ENCODE measurements around the gene TFDP1.

Gene TFDP1

GRCh38 chr13:113609616-113610015 lies 25.1 kb downstream of the TFDP1 start:
- Histone ChIP-seq H3K36me3 (ENCODE audit: insufficient read depth, low read length) (peaks cover 100% of the 10 kb centered on the region), H3K79me2 (ENCODE audit: insufficient read depth, low read length) (peaks cover 86% of the 10 kb centered on the region), H3K4me1 (ENCODE audit: insufficient read depth, low read length, severe bottlenecking) (peaks cover 9% of the 10 kb centered on the region), H3K27ac (ENCODE audit: low read depth, low read length, poor library complexity, severe bottlenecking) (no peak overlapping the region), H3K27me3 (ENCODE audit: insufficient read depth, low read length) (no peaks in the 10 kb centered on the region), H2AFZ (ENCODE audit: low read length) (no peak overlapping the region), H3F3A (ENCODE audit: insufficient read depth, low read length) (no peaks in the 10 kb centered on the region), H4K20me1 (ENCODE audit: insufficient read depth, low read length) (no peaks in the 10 kb centered on the region), H3K9ac (ENCODE audit: low read length) (no peak overlapping the region), H3K4me2 (ENCODE audit: low read length) (no peak overlapping the region), H3K9me2 (ENCODE audit: low read depth, low read length) (no peaks in the 10 kb centered on the region), H3K9me3 (ENCODE audit: low read length) (no peaks in the 10 kb centered on the region), H3K4me3 (ENCODE audit: low read depth, low read length, poor library complexity, severe bottlenecking) (no peak overlapping the region)
- no peak for TF ChIP-seq EZH2 (IDR thresholded peaks at IDR 0.05; ENCODE audit: borderline replicate concordance, low read length)
- TF ChIP-seq, protein P1, sequence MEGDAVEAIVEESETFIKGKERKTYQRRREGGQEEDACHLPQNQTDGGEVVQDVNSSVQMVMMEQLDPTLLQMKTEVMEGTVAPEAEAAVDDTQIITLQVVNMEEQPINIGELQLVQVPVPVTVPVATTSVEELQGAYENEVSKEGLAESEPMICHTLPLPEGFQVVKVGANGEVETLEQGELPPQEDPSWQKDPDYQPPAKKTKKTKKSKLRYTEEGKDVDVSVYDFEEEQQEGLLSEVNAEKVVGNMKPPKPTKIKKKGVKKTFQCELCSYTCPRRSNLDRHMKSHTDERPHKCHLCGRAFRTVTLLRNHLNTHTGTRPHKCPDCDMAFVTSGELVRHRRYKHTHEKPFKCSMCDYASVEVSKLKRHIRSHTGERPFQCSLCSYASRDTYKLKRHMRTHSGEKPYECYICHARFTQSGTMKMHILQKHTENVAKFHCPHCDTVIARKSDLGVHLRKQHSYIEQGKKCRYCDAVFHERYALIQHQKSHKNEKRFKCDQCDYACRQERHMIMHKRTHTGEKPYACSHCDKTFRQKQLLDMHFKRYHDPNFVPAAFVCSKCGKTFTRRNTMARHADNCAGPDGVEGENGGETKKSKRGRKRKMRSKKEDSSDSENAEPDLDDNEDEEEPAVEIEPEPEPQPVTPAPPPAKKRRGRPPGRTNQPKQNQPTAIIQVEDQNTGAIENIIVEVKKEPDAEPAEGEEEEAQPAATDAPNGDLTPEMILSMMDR (IDR thresholded peaks at IDR 0.05; ENCODE audit: low read length) = no peak

GRCh38 chr13:113610266-113610665 lies 25.7 kb downstream of the TFDP1 start:
- Histone ChIP-seq H3K4me3 (ENCODE audit: low read depth, low read length, poor library complexity, severe bottlenecking) (no peak overlapping the region), H3F3A (ENCODE audit: insufficient read depth, low read length) (no peaks in the 10 kb centered on the region), H3K36me3 (ENCODE audit: insufficient read depth, low read length) (peaks cover 100% of the 10 kb centered on the region), H3K79me2 (ENCODE audit: insufficient read depth, low read length) (peaks cover 86% of the 10 kb centered on the region), H3K4me2 (ENCODE audit: low read length) (no peak overlapping the region), H3K4me1 (ENCODE audit: insufficient read depth, low read length, severe bottlenecking) (peaks cover 9% of the 10 kb centered on the region), H3K27me3 (ENCODE audit: insufficient read depth, low read length) (no peaks in the 10 kb centered on the region), H2AFZ (ENCODE audit: low read length) (no peak overlapping the region), H4K20me1 (ENCODE audit: insufficient read depth, low read length) (no peaks in the 10 kb centered on the region), H3K9ac (ENCODE audit: low read length) (no peak overlapping the region), H3K27ac (ENCODE audit: low read depth, low read length, poor library complexity, severe bottlenecking) (no peak overlapping the region), H3K9me2 (ENCODE audit: low read depth, low read length) (no peaks in the 10 kb centered on the region), H3K9me3 (ENCODE audit: low read length) (no peaks in the 10 kb centered on the region)
- TF ChIP-seq, protein P1 (IDR thresholded peaks at IDR 0.05; ENCODE audit: low read length) = no peak
- no peak for TF ChIP-seq EZH2 (IDR thresholded peaks at IDR 0.05; ENCODE audit: borderline replicate concordance, low read length)

DNA sequence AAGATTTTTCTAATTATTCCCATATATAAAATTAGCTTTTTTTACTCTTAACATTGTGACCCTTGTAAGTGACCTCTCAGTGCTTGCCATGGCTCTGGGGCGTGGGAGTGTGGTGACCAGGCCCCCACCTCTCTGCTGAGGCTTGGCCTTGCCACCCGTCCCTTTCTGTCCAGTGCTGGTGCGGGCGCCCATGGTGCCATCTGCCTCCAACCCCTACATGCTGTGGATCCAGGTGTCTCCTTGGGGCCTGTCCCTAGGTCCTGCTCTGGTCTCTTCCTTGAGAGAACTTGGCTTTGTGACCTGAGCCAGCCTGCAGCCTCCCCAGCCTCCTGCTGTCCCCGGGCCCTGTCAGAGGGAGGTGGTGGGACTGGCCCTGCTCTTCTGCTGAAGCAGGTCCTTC lies 27.4 kb downstream of the TFDP1 start:
- peaks cover 92% of the 10 kb centered on the region for H3K79me2 ChIP-seq (ENCODE audit: insufficient read depth, low read length)
- peaks cover 7% of the 10 kb centered on the region for H3K4me1 ChIP-seq (ENCODE audit: insufficient read depth, low read length, severe bottlenecking)
- no peaks in the 10 kb centered on the region for H4K20me1 ChIP-seq (ENCODE audit: insufficient read depth, low read length)
- H2AFZ ChIP-seq (ENCODE audit: low read length) = no peak overlapping the region
- no peak for TF ChIP-seq EZH2 (IDR thresholded peaks at IDR 0.05; ENCODE audit: borderline replicate concordance, low read length)
- TF ChIP-seq, protein P1 (IDR thresholded peaks at IDR 0.05; ENCODE audit: low read length) = no peak
- no peaks in the 10 kb centered on the region for H3K27me3 ChIP-seq (ENCODE audit: insufficient read depth, low read length)
- H3K4me3 ChIP-seq (ENCODE audit: low read depth, low read length, poor library complexity, severe bottlenecking) = no peak overlapping the region
- H3K9me2 ChIP-seq (ENCODE audit: low read depth, low read length) = no peaks in the 10 kb centered on the region
- no peaks in the 10 kb centered on the region for H3F3A ChIP-seq (ENCODE audit: insufficient read depth, low read length)
- no peak overlapping the region for H3K9ac ChIP-seq (ENCODE audit: low read length)
- H3K4me2 ChIP-seq (ENCODE audit: low read length) = no peak overlapping the region
- no peaks in the 10 kb centered on the region for H3K9me3 ChIP-seq (ENCODE audit: low read length)
- no peak overlapping the region for H3K27ac ChIP-seq (ENCODE audit: low read depth, low read length, poor library complexity, severe bottlenecking)
- peaks cover 100% of the 10 kb centered on the region for H3K36me3 ChIP-seq (ENCODE audit: insufficient read depth, low read length)
